H9 (cell line): ENCODE results near the gene AHDC1. TPM values are rescaled to one million over a fixed set of nuclear protein-coding genes. Genes with fewer than 3 reads are reported as not detected.
A peak's percentile ranks its signal among the peaks of the same experiment; 100 is the strongest.

ENCODE experiments used
- DNase-seq: peaks from one replicate; pipeline ENCODE4 v3.0.0-alpha.2; 2017
- H2AFZ ChIP-seq: one replicate; pipeline ENCODE4 v1.6.1; 2013; ENCODE audit warnings: mild to moderate bottlenecking, low read length, control low read depth, moderate library complexity
- H2AK5ac ChIP-seq: 2 replicates; pipeline ENCODE4 v1.6.1; 2013; ENCODE audit warnings: low read length, control low read depth, mixed read lengths; ENCODE audit not compliant: insufficient read length
- H2BK120ac ChIP-seq: one replicate; pipeline ENCODE4 v1.6.1; 2013; ENCODE audit warnings: low read depth, mild to moderate bottlenecking, low read length, control low read depth, inconsistent platforms; ENCODE audit not compliant: poor library complexity, severe bottlenecking
- H2BK12ac ChIP-seq: 2 replicates; pipeline ENCODE4 v1.6.1; 2013; ENCODE audit warnings: low read length, control low read depth, mixed read lengths, low read depth; ENCODE audit not compliant: insufficient read length
- H2BK15ac ChIP-seq: 2 replicates; pipeline ENCODE4 v1.6.1; 2013; ENCODE audit warnings: low read depth, low read length, control low read depth
- H2BK20ac ChIP-seq: one replicate; pipeline ENCODE4 v1.6.1; 2013; ENCODE audit warnings: low read depth, mild to moderate bottlenecking, low read length, control low read depth, inconsistent platforms; ENCODE audit not compliant: poor library complexity, severe bottlenecking
- H2BK5ac ChIP-seq: 2 replicates; pipeline ENCODE4 v1.6.1; 2013; ENCODE audit warnings: low read length, control low read depth, mixed read lengths; ENCODE audit not compliant: insufficient read length
- H3K14ac ChIP-seq: 2 replicates; pipeline ENCODE4 v1.6.1; 2013; ENCODE audit warnings: low read length, control low read depth; ENCODE audit not compliant: insufficient read depth
- H3K18ac ChIP-seq: 2 replicates; pipeline ENCODE4 v1.6.1; 2013; ENCODE audit warnings: low read depth, mild to moderate bottlenecking, mixed read lengths, low read length, control low read depth; ENCODE audit not compliant: insufficient read length
- H3K23ac ChIP-seq: 2 replicates; pipeline ENCODE4 v1.6.1; 2013; ENCODE audit warnings: low read length, control low read depth, mixed read lengths, low read depth; ENCODE audit not compliant: insufficient read length
- H3K23me2 ChIP-seq: 2 replicates; pipeline ENCODE4 v1.6.1; 2013; ENCODE audit warnings: low read depth, mild to moderate bottlenecking, mixed read lengths, low read length, control low read depth; ENCODE audit not compliant: insufficient read length, poor library complexity, severe bottlenecking
- H3K27ac ChIP-seq: 2 replicates; pipeline ENCODE4 v1.5.1; 2013; ENCODE audit warnings: low read length, control low read depth, mixed read lengths, low read depth; ENCODE audit not compliant: insufficient read length
- H3K27me3 ChIP-seq: 2 replicates; pipeline ENCODE4 v1.6.1; 2013; ENCODE audit warnings: low read length, control low read depth, inconsistent platforms; ENCODE audit not compliant: insufficient read depth
- H3K4ac ChIP-seq: 2 replicates; pipeline ENCODE4 v1.6.1; 2013; ENCODE audit warnings: low read depth, mild to moderate bottlenecking, control low read depth, inconsistent platforms, low read length, moderate library complexity
- H3K4me1 ChIP-seq: 2 replicates; pipeline ENCODE4 v1.6.1; 2013; ENCODE audit warnings: low read length, control low read depth, inconsistent platforms; ENCODE audit not compliant: insufficient read depth
- H3K4me2 ChIP-seq: 2 replicates; pipeline ENCODE4 v1.6.1; 2013; ENCODE audit warnings: low read length, control low read depth, mixed read lengths; ENCODE audit not compliant: insufficient read length, insufficient read depth
- H3K56ac ChIP-seq: 2 replicates; pipeline ENCODE4 v1.6.1; 2013; ENCODE audit warnings: low read depth, mild to moderate bottlenecking, mixed read lengths, low read length, control low read depth; ENCODE audit not compliant: insufficient read length
- H3K79me1 ChIP-seq: 2 replicates; pipeline ENCODE4 v1.6.1; 2013; ENCODE audit warnings: low read depth, mild to moderate bottlenecking, moderate library complexity, low read length, control low read depth, inconsistent platforms; ENCODE audit not compliant: insufficient read depth, poor library complexity, severe bottlenecking
- H3K79me2 ChIP-seq: 2 replicates; pipeline ENCODE4 v1.6.1; 2013; ENCODE audit warnings: low read length, control low read depth, inconsistent platforms; ENCODE audit not compliant: insufficient read depth
- H3K9ac ChIP-seq: 2 replicates; pipeline ENCODE4 v1.6.1; 2013; ENCODE audit warnings: low read length, control low read depth, mixed read lengths; ENCODE audit not compliant: insufficient read length; ENCODE audit errors: extremely low read depth
- H3K9me3 ChIP-seq: one replicate; pipeline ENCODE4 v1.6.1; 2013; ENCODE audit warnings: low read depth, low read length, inconsistent platforms; ENCODE audit not compliant: control insufficient read depth
- H3T11ph ChIP-seq: one replicate; pipeline ENCODE4 v1.6.1; 2013; ENCODE audit warnings: mild to moderate bottlenecking, low read length, control low read depth, inconsistent platforms
- H4K20me1 ChIP-seq: one replicate; pipeline ENCODE4 v1.6.1; 2013; ENCODE audit not compliant: control insufficient read depth, insufficient read length, insufficient read depth
- H4K5ac ChIP-seq: 2 replicates; pipeline ENCODE4 v1.6.1; 2013; ENCODE audit warnings: low read depth, mild to moderate bottlenecking, mixed read lengths, low read length, control low read depth; ENCODE audit not compliant: insufficient read length
- H4K8ac ChIP-seq: replicated peaks from 2 replicates; pipeline ENCODE4 v1.6.1; 2013; ENCODE audit warnings: low read length, control low read depth, mixed read lengths, low read depth; ENCODE audit not compliant: insufficient read length
- H4K91ac ChIP-seq: 2 replicates; pipeline ENCODE4 v1.6.1; 2013; ENCODE audit warnings: low read depth, mild to moderate bottlenecking, moderate library complexity, mixed read lengths, low read length, control low read depth; ENCODE audit not compliant: insufficient read length
- H3K27ac Mint-ChIP-seq, 3 experiments: 2 replicates in 2 of 3; 3 replicates in 1 of 3; pipeline ENCODE4 v1.8.0; 2020 to 2021; ENCODE audit warnings: mixed read lengths in 3 of 3, mild to moderate bottlenecking in 1 of 3, moderate library complexity in 1 of 3
- H3K27me3 Mint-ChIP-seq: 2 replicates; pipeline ENCODE4 v1.8.0; 2021; ENCODE audit warnings: low read depth, mild to moderate bottlenecking, moderate library complexity, mixed read lengths
- H3K36me3 Mint-ChIP-seq, 3 experiments: 2 replicates in 2 of 3; 3 replicates in 1 of 3; pipeline ENCODE4 v1.8.0; 2020 to 2021; ENCODE audit warnings: low read depth in 3 of 3, mixed read lengths in 3 of 3; ENCODE audit not compliant: insufficient read depth in 1 of 3
- H3K4me1 Mint-ChIP-seq, 2 experiments: 2 replicates each; pipeline ENCODE4 v1.8.0; 2020; ENCODE audit warnings: mixed read lengths in 2 of 2
- H3K4me3 Mint-ChIP-seq, 2 experiments: 2 replicates in 1 of 2; 3 replicates in 1 of 2; pipeline ENCODE4 v1.8.0; 2020 to 2021; ENCODE audit warnings: mild to moderate bottlenecking in 2 of 2, mixed read lengths in 2 of 2, moderate library complexity in 1 of 2
- H3K9me3 Mint-ChIP-seq, 2 experiments: 2 replicates in 1 of 2; 3 replicates in 1 of 2; pipeline ENCODE4 v1.8.0; 2020; ENCODE audit warnings: mild to moderate bottlenecking in 2 of 2, mixed read lengths in 2 of 2, moderate library complexity in 1 of 2
- CTCF ChIP-seq: fragments of 200-600 bp; sonication (generic); conservative IDR thresholded peaks from 3 replicates; pipeline ENCODE4 v1.8.0; 2021; ENCODE audit warnings: antibody characterized with exemption, mild to moderate bottlenecking
- WGBS: extraction: QIAGEN DNeasy Blood & Tissue Kit; methylation state at CpG from one replicate; pipeline ENCODE4 v1.1.7; 2013; ENCODE audit warnings: missing lambda C conversion rate, low lambda C conversion rate, mixed read lengths; ENCODE audit not compliant: insufficient read length; ENCODE audit errors: extremely low coverage; 5-methylcytosine and 5-hydroxymethylcytosine counted together
- total RNA-seq: library from RNA; stranded (reverse); gene quantifications from 2 replicates; pipeline ENCODE4 v1.2.1, GENCODE V29; 2021

AHDC1 gene
- total RNA-seq, 1 experiment from 2014 or later: 29.4 TPM

- no peak overlapping the region for H2BK15ac ChIP-seq
- DNase-seq: no peak
- H4K8ac ChIP-seq: no peak overlapping the region
- H3K23ac ChIP-seq: no peak overlapping the region
- H3K9me3 ChIP-seq: no peaks in the 10 kb centered on the region
- no peaks in the 10 kb centered on the region; a peak in 1 of 7 replicates for H3K36me3 Mint-ChIP-seq
- peak overlapping the region; percentile 90 for H3K4me2 ChIP-seq
- H2BK20ac ChIP-seq: no peak overlapping the region
- H2BK5ac ChIP-seq: no peak overlapping the region
- no peak overlapping the region for H2BK120ac ChIP-seq
- H3K14ac ChIP-seq: peak overlapping the region; percentile 40; the same call in 1 of the 2 replicates
- H4K91ac ChIP-seq: no peak overlapping the region
- H3K27me3 Mint-ChIP-seq: peaks cover 6% of the 10 kb centered on the region; the same call in 1 of the 2 replicates
- peaks cover 12% of the 10 kb centered on the region for H3K4me1 ChIP-seq
- peak overlapping the region; percentile 31 to 89 (median 85); a peak in 6 of 7 replicates for H3K27ac Mint-ChIP-seq
- no CpG with 5 or more reads among the region's 10 CpGs for WGBS
- peaks cover 56 to 58% of the 10 kb centered on the region in 2 experiments for H3K4me1 Mint-ChIP-seq
- peak overlapping the region; percentile 60 to 77 for H3K4me3 Mint-ChIP-seq
- H3K27ac ChIP-seq: no peak overlapping the region
- no peak overlapping the region for H4K5ac ChIP-seq
- no peaks in the 10 kb centered on the region for H3K79me1 ChIP-seq
- H3K9ac ChIP-seq: no peak overlapping the region
- H2AFZ ChIP-seq: no peak overlapping the region
- H3K56ac ChIP-seq: no peak overlapping the region
- no peak for TF ChIP-seq CTCF
- H3K18ac ChIP-seq: peak overlapping the region; percentile 9
- H3K4ac ChIP-seq: no peak overlapping the region
- H3K27me3 ChIP-seq: no peaks in the 10 kb centered on the region
- no peak overlapping the region for H2AK5ac ChIP-seq
- no peak overlapping the region for H3T11ph ChIP-seq
- no peaks in the 10 kb centered on the region; a peak in 2 of 5 replicates for H3K9me3 Mint-ChIP-seq
- no peak overlapping the region for H2BK12ac ChIP-seq
- no peaks in the 10 kb centered on the region for H3K79me2 ChIP-seq
- no peaks in the 10 kb centered on the region for H4K20me1 ChIP-seq
- H3K23me2 ChIP-seq: peaks cover 9% of the 10 kb centered on the region
Observed at GRCh38 chr1:27526569-27527222, 77.2 kb downstream of the AHDC1 start.
